Astrocyte (in vitro differentiated cells and primary cell): ENCODE results near the gene MOV10L1. TPM values are rescaled to one million over a fixed set of nuclear protein-coding genes. Genes with fewer than 3 reads are reported as not detected.

Experiments
- DNase-seq: peaks from one replicate; pipeline ENCODE4 v3.0.0-alpha.2; 2010; ENCODE audit warnings: low read depth
- FAIRE-seq: peaks from 2 replicates; lab custom pipeline; 2011; peaks lifted over from hg19 to GRCh38; lab: Jason Lieb, UNC
- H2AFZ ChIP-seq: 2 replicates; pipeline ENCODE4 v1.6.0; 2012; ENCODE audit warnings: low read depth, low read length, inconsistent platforms
- H3K27ac ChIP-seq: 2 replicates; pipeline ENCODE4 v1.5.1; 2011; ENCODE audit warnings: low read depth, low read length, inconsistent platforms
- H3K27me3 ChIP-seq: 2 replicates; pipeline ENCODE4 v1.6.0; 2011; ENCODE audit warnings: low read length, inconsistent platforms; ENCODE audit not compliant: insufficient read depth
- H3K36me3 ChIP-seq: 2 replicates; pipeline ENCODE4 v1.5.1; 2011; ENCODE audit warnings: low read length, inconsistent platforms; ENCODE audit not compliant: insufficient read depth
- H3K4me1 ChIP-seq: 2 replicates; pipeline ENCODE4 v1.5.1; 2011; ENCODE audit warnings: low read length, inconsistent platforms; ENCODE audit not compliant: insufficient read depth
- H3K4me2 ChIP-seq: 2 replicates; pipeline ENCODE4 v1.6.0; 2012; ENCODE audit warnings: low read length, inconsistent platforms
- H3K4me3 ChIP-seq: 2 replicates; pipeline ENCODE4 v1.5.1; 2011; ENCODE audit warnings: low read depth, mild to moderate bottlenecking, low read length, inconsistent platforms; ENCODE audit not compliant: insufficient read depth
- H3K79me2 ChIP-seq: 2 replicates; pipeline ENCODE4 v1.6.0; 2012; ENCODE audit warnings: mild to moderate bottlenecking, low read length, inconsistent platforms; ENCODE audit not compliant: insufficient read depth
- H3K9ac ChIP-seq: 2 replicates; pipeline ENCODE4 v1.6.0; 2012; ENCODE audit warnings: mild to moderate bottlenecking, low read length, inconsistent platforms
- H3K9me3 ChIP-seq: 2 replicates; pipeline ENCODE4 v1.5.1; 2012; ENCODE audit warnings: low read depth, mild to moderate bottlenecking, low read length, inconsistent platforms; ENCODE audit not compliant: insufficient read depth
- H4K20me1 ChIP-seq: 2 replicates; pipeline ENCODE4 v1.6.0; 2012; ENCODE audit warnings: low read length, inconsistent platforms; ENCODE audit not compliant: insufficient read depth
- H3K27ac Mint-ChIP-seq: one replicate; pipeline ENCODE4 v1.8.0; 2021; ENCODE audit warnings: mild to moderate bottlenecking, mixed read lengths; ENCODE audit not compliant: unreplicated experiment
- H3K27me3 Mint-ChIP-seq: one replicate; pipeline ENCODE4 v1.8.0; 2021; ENCODE audit warnings: low read depth, mixed read lengths; ENCODE audit not compliant: unreplicated experiment
- H3K36me3 Mint-ChIP-seq: one replicate; pipeline ENCODE4 v1.8.0; 2021; ENCODE audit warnings: low read depth, mixed read lengths; ENCODE audit not compliant: unreplicated experiment
- H3K4me1 Mint-ChIP-seq: one replicate; pipeline ENCODE4 v1.8.0; 2021; ENCODE audit warnings: low read depth, mixed read lengths; ENCODE audit not compliant: unreplicated experiment
- H3K4me3 Mint-ChIP-seq: one replicate; pipeline ENCODE4 v1.8.0; 2021; ENCODE audit warnings: mild to moderate bottlenecking, moderate library complexity, mixed read lengths; ENCODE audit not compliant: unreplicated experiment
- H3K9me3 Mint-ChIP-seq: one replicate; pipeline ENCODE4 v1.8.0; 2021; ENCODE audit warnings: mild to moderate bottlenecking, mixed read lengths; ENCODE audit not compliant: unreplicated experiment
- CTCF ChIP-seq: IDR thresholded peaks from 2 replicates; pipeline ENCODE4 v1.5.1; 2011; ENCODE audit warnings: low read depth, mild to moderate bottlenecking, inconsistent platforms, low read length, moderate library complexity; ENCODE audit not compliant: insufficient read depth
- EZH2 ChIP-seq: IDR thresholded peaks from 2 replicates; pipeline ENCODE4 v1.6.1; 2012; ENCODE audit warnings: mild to moderate bottlenecking, low read length, inconsistent platforms; ENCODE audit not compliant: insufficient read depth
- total RNA-seq: library from RNA; stranded (reverse); gene quantifications from 2 replicates; pipeline ENCODE4 v1.2.1, GENCODE V29; 2021

MOV10L1 gene
- total RNA-seq, 1 donor from 2014 or later: 0.61 TPM

- no peaks in the 10 kb centered on the region for H3K36me3 ChIP-seq
- no peak overlapping the region for H2AFZ ChIP-seq
- no peaks in the 10 kb centered on the region for H3K9me3 ChIP-seq
- H3K4me3 Mint-ChIP-seq: no peak overlapping the region
- H3K4me2 ChIP-seq: no peak overlapping the region
- peaks cover 2% of the 10 kb centered on the region for H3K4me1 Mint-ChIP-seq
- no peaks in the 10 kb centered on the region for H4K20me1 ChIP-seq
- no peak for FAIRE-seq
- no peak for DNase-seq
- peaks cover 36% of the 10 kb centered on the region for H3K27me3 Mint-ChIP-seq
- peaks cover 12% of the 10 kb centered on the region for H3K27me3 ChIP-seq
- H3K4me1 ChIP-seq: no peaks in the 10 kb centered on the region
- H3K36me3 Mint-ChIP-seq: peaks cover 4% of the 10 kb centered on the region
- no peaks in the 10 kb centered on the region for H3K9me3 Mint-ChIP-seq
- no peak for TF ChIP-seq CTCF
- TF ChIP-seq EZH2: no peak
- no peak overlapping the region for H3K27ac ChIP-seq
- no peak overlapping the region for H3K27ac Mint-ChIP-seq
- H3K9ac ChIP-seq: no peak overlapping the region
- no peaks in the 10 kb centered on the region for H3K79me2 ChIP-seq
- no peak overlapping the region for H3K4me3 ChIP-seq
These were observed 29.9 kb upstream of the MOV10L1 start for GRCh38 chr22:50059881-50060262.

DNA sequence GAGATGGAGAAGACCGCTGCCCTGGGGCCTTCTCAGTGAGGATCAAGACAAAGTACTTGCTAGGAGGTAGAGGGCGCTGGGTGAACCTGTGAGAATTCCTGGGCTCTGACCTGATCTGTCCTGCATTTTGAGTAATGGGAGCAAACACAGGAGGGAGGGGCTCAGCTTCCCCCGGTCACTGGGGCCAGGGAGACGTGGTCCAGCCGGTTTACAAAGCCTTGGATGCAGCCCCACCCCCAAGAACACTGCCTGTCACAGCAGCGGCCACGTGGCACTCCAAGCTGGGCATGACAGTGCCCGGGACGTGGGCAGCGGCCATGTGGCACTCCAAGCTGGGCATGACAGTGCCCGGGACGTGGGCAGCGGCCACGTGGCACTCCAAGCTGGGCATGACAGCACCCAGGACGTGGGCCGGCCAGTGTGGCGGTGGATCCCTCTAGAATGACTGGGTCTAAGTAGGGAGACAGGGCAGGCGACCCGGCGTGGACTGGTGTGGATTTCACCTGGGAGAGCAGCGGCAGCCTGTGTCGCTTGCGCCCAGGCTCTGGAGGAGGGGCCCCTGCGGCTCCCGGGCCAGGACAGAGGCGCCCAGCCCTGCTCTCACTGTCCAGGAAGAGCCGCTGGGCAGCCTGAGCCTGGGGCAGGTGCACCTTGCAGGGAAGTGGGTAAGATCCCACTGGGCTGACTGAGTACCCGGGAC is 29.2 kb upstream of the MOV10L1 start:
- H3K4me1 ChIP-seq: no peaks in the 10 kb centered on the region
- no peaks in the 10 kb centered on the region for H4K20me1 ChIP-seq
- no peak overlapping the region for H3K4me2 ChIP-seq
- no peak for FAIRE-seq
- no peak overlapping the region for H3K4me3 ChIP-seq
- peaks cover 36% of the 10 kb centered on the region for H3K27me3 Mint-ChIP-seq
- H3K9ac ChIP-seq: no peak overlapping the region
- peaks cover 14% of the 10 kb centered on the region for H3K27me3 ChIP-seq
- H3K4me3 Mint-ChIP-seq: no peak overlapping the region
- no peak for DNase-seq
- no peak overlapping the region for H3K27ac ChIP-seq
- no peaks in the 10 kb centered on the region for H3K9me3 ChIP-seq
- H3K36me3 Mint-ChIP-seq: peaks cover 3% of the 10 kb centered on the region
- H3K79me2 ChIP-seq: no peaks in the 10 kb centered on the region
- H3K27ac Mint-ChIP-seq: no peak overlapping the region
- H3K36me3 ChIP-seq: no peaks in the 10 kb centered on the region
- no peak for TF ChIP-seq EZH2
- TF ChIP-seq CTCF: no peak
- no peaks in the 10 kb centered on the region for H3K9me3 Mint-ChIP-seq
- H2AFZ ChIP-seq: no peak overlapping the region
- H3K4me1 Mint-ChIP-seq: peaks cover 2% of the 10 kb centered on the region

DNA sequence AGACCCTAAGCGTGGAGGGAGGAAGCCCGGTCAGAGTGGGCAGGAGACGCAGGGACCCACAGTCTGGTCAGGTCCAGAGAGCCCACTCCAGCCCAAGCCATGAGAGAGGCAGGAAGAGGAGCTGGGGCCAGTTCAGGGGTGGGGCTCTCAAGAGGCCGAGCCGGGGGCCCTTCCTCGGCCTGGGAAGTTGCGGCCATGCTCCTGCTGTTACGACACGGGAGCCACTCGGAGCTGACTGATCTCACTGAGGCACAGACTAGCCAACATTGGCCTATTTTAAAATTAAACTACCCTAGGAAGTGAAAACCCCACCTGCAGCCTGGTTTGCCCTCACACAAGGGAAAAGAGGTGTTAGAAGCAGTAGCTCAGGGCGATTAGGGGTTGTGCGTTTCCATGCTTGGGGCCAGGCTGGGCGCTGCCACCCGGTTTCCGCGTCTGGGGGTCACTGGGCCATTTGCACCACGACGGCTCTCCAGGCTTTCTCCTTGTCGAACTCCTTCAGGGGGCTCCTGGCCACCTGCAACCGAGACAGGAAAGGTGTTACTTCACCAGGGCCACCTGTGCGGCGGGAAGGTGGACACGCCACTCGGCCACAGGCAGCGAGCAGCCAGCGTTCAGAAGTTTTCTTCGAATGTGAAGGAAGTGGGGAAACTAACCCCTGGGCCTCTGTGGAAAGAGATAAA is 28.5 kb upstream of the MOV10L1 start:
- H3K4me3 Mint-ChIP-seq: no peak overlapping the region
- H3K4me3 ChIP-seq: no peak overlapping the region
- H3K4me2 ChIP-seq: no peak overlapping the region
- H3K79me2 ChIP-seq: no peaks in the 10 kb centered on the region
- peaks cover 14% of the 10 kb centered on the region for H3K27me3 ChIP-seq
- DNase-seq (no peak), FAIRE-seq (no peak)
- H2AFZ ChIP-seq: no peak overlapping the region
- H3K4me1 Mint-ChIP-seq: peaks cover 2% of the 10 kb centered on the region
- no peak overlapping the region for H3K9ac ChIP-seq
- H3K27ac ChIP-seq: no peak overlapping the region
- peaks cover 35% of the 10 kb centered on the region for H3K27me3 Mint-ChIP-seq
- no peaks in the 10 kb centered on the region for H3K36me3 ChIP-seq
- H3K9me3 Mint-ChIP-seq: no peaks in the 10 kb centered on the region
- no peaks in the 10 kb centered on the region for H3K36me3 Mint-ChIP-seq
- H3K4me1 ChIP-seq: no peaks in the 10 kb centered on the region
- TF ChIP-seq CTCF (no peak), EZH2 (no peak)
- H3K27ac Mint-ChIP-seq: no peak overlapping the region
- H4K20me1 ChIP-seq: no peaks in the 10 kb centered on the region
- H3K9me3 ChIP-seq: no peaks in the 10 kb centered on the region
